NB4 (cell line): Measurements from ENCODE around the gene ZNF512.

Experiments
- DNase-seq: peaks from one replicate; pipeline ENCODE4 v3.0.0; 2010; ENCODE audit warnings: low read depth
- H3K4me3 ChIP-seq: one replicate; pipeline ENCODE4 v1.5.1; 2011; ENCODE audit warnings: mild to moderate bottlenecking, low read depth, low read length, moderate library complexity
- MYC ChIP-seq: IDR thresholded peaks from 2 replicates; pipeline ENCODE4 v1.6.1; 2011; ENCODE audit warnings: low read depth, low read length
- POLR2A ChIP-seq: IDR thresholded peaks from 2 replicates; pipeline ENCODE4 v1.6.1; 2011; ENCODE audit warnings: mild to moderate bottlenecking; ENCODE audit not compliant: insufficient read length; ENCODE audit errors: extremely low read depth
- TF ChIP-seq, protein P1 (sequence below): IDR thresholded peaks from 2 replicates; pipeline ENCODE4 v1.6.1; 2011; ENCODE audit warnings: low read depth, low read length
- TF ChIP-seq, protein P2 (sequence below): IDR thresholded peaks from one replicate; pipeline ENCODE4 v1.5.1; 2012; ENCODE audit warnings: low read depth, low read length

The ZNF512 gene

DNA sequence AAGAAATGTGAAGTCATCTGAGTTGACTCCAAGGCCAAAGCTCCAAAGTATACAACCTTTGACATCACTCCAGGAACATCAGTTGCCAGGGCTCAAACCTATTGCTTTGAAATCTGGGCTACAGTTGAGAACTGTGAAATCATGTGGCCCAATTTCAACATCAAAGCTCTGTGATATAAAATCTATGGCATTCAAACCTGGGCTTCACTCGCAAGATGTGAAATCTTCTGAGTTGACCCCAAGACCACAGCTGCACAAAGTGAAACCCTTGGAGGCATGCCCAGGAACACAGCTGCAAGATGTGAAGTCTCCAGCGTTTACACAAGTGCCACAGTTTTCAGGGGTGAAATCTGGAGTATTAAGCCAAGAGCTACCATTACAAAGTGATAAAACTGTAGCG, 9.4 kb upstream of the ZNF512 start:
- TF ChIP-seq, protein P1, sequence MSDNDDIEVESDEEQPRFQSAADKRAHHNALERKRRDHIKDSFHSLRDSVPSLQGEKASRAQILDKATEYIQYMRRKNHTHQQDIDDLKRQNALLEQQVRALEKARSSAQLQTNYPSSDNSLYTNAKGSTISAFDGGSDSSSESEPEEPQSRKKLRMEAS = no peak
- TF ChIP-seq, protein P2, sequence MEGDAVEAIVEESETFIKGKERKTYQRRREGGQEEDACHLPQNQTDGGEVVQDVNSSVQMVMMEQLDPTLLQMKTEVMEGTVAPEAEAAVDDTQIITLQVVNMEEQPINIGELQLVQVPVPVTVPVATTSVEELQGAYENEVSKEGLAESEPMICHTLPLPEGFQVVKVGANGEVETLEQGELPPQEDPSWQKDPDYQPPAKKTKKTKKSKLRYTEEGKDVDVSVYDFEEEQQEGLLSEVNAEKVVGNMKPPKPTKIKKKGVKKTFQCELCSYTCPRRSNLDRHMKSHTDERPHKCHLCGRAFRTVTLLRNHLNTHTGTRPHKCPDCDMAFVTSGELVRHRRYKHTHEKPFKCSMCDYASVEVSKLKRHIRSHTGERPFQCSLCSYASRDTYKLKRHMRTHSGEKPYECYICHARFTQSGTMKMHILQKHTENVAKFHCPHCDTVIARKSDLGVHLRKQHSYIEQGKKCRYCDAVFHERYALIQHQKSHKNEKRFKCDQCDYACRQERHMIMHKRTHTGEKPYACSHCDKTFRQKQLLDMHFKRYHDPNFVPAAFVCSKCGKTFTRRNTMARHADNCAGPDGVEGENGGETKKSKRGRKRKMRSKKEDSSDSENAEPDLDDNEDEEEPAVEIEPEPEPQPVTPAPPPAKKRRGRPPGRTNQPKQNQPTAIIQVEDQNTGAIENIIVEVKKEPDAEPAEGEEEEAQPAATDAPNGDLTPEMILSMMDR = no peak
- TF ChIP-seq MYC (no peak), POLR2A (no peak)
- DNase-seq = no peak
- no peak overlapping the region for H3K4me3 ChIP-seq

DNA sequence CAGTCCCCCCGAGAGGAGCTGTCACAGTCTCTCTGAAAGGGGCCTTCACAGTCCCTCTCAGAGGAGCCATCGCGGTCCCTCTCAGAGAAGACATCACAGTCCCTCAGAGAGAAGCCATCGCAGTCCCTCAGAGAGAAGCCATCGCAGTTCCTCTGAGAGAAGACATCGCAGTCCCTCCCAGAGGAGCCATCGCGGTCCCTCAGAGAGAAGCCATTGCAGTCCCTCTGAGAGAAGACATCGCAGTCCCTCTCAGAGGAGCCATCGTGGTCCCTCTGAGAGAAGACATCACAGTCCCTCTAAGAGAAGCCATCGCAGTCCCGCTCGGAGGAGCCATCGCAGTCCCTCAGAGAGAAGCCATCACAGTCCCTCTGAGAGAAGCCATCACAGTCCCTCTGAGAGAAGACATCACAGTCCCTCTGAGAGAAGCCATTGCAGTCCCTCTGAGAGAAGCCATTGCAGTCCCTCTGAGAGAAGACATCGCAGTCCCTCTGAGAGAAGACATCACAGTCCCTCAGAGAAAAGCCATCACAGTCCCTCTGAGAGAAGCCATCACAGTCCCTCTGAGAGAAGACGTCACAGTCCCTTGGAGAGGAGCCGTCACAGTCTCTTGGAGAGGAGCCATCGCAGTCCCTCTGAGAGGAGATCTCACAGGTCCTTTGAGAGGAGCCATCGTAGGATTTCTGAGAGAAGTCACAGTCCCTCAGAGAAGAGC, 1.3 kb upstream of the ZNF512 start:
- TF ChIP-seq, protein P2 = no peak
- TF ChIP-seq MYC (no peak), POLR2A (no peak)
- TF ChIP-seq, protein P1 = no peak
- no peak overlapping the region for H3K4me3 ChIP-seq
- no peak for DNase-seq

DNA sequence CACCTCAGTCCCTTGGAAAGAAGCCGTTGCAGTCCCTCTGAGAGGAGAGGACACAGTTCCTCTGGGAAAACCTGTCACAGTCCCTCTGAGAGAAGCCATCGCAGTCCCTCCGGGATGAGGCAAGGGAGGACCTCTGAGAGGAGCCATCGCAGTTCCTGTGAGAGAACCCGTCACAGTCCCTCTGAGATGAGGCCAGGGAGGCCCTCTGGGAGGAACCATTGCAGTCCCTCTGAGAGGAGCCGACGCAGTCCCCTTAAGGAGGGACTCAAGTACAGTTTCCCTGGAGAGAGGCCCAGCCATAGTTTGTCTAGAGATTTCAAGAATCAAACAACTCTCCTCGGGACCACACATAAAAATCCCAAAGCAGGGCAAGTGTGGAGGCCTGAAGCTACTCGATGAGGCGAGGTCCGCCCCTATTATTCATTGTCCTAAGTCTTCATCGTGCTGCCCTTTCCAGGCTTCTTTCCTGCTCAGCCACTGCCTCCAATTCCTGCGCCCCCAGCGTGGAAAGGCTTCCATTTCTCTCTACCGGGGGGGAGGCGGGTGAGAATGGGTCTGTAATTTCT, 630 bp upstream of the ZNF512 start:
- TF ChIP-seq POLR2A = no peak
- TF ChIP-seq, protein P2 = no peak
- TF ChIP-seq MYC = no peak
- TF ChIP-seq, protein P1 = no peak
- DNase-seq = peak; percentile 33
- H3K4me3 ChIP-seq = peak overlapping the region; percentile 32

DNA sequence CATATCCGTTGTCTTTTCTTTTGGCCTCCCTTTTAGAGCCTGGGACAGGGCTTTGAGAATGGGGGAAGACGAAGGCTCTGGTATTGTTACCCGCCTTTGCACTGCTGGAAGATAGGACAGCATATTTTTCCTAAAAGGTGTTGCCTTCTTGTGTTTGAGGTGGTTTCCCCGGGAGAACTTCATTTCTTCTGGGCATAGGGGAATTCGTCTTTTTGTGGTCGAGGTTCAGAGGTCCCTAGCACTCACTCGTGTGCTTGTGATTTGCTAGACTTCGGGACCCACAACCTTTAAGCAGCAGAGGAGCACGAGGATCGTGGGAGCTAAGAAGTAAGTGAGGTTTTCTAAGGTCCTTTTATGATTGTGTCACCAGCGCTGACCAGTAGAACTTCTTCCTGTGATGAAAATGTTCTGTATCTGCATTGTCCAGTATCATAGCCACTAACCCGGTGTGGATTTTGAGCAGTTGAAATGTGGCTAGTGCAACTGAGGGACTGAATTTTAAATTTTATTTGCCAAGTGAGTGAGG, 611 bp downstream of the ZNF512 start:
- peak; percentile 56 for DNase-seq

DNA sequence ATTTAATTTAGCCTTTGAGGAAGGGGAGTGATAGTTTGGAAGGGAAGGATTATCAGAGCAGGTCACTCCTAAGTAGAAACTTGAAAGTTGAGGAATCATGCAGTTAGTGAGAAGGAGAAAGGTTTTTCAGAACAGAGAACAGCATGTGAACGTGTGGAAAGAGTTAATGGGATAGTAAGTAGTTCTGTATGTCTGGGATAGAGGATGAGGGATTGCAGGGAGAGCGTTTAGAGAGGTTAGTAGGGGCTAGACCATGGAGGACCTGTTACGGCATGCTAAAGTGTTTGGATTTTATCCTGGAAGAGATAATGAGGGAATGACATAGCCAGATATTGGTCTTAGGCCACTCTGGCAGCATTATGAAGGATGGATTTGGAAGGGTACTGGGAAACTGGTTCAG, 1.8 kb downstream of the ZNF512 start:
- TF ChIP-seq, protein P2 = no peak
- TF ChIP-seq POLR2A (no peak), MYC (no peak)
- TF ChIP-seq, protein P1 = no peak
- peak overlapping the region; percentile 90 for H3K4me3 ChIP-seq
- DNase-seq = no peak

More for the DNA sequence above, 611 bp downstream of the ZNF512 start:
- peak overlapping the region; percentile 90 for H3K4me3 ChIP-seq
- TF ChIP-seq MYC (no peak), POLR2A (no peak)
- TF ChIP-seq, protein P1 = 0 out of 2 replicates have a peak, but pooled peaks have one; percentile 19
- TF ChIP-seq, protein P2 = no peak
